NCI-H2107 (cell line): ENCODE measurements around the gene CNTNAP2.
"Not testable (repeated sequence)": the region's sequence is repeated elsewhere in the genome, so short reads cannot be mapped to it uniquely, and the experiment has no call there.

Source experiments
- DNase-seq: peaks from one replicate; lab custom pipeline; 2025; lab: John Stamatoyannopoulos, UW

Gene CNTNAP2

DNA sequence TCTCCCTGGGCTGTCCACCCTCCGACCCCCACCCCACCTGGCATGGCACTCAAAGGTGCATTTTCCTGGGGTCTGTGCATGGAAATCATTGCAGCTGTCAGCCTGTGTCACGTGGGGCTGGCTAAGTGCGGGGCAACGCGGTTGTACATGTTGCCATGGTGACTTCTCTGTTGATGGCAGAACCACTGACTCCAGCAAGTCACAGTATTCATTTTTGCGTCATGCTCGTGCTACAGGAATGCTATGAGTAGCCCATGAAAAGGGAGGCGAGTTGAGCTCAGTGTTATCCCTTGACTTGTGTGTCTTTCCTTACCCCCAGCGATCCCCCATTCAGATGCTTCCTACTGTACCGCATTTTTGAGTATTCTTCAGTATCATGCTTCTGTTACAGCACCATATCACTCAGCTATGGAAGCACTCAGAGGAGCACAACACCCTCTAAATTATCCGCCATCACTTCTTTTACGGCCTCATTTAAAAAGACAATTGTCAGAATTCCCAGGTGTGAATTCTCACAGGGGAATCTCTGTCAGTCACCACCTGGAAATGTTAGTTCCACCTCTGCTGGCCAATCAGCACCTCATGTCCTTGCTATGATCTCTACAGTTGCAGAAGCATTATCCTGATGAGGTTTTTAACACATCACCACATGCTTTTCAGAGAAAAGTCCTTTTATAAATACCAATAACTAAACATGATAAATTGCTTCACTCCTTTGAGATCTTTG, 2279.6 kb downstream of the CNTNAP2 start:
- DNase-seq, result no peak

DNA sequence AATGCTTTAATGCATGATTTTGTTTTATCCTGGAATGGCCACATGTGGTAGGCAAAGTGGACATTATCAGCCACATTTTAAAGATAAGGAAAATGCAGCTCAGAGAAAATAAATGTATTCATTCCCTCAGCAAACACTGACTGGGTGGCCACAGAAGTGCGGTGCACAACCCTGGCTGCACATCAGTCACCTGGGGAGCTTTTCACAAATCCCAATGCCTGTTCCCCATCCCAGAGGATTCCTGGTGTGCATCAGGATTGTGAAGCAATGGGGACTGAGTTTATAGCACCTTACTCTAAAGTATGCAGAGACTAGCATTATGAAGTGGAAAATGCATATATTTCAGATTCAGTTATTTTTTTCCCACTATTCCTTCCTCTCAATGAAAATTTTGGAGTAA, 2280.5 kb downstream of the CNTNAP2 start:
- no peak for DNase-seq

DNA sequence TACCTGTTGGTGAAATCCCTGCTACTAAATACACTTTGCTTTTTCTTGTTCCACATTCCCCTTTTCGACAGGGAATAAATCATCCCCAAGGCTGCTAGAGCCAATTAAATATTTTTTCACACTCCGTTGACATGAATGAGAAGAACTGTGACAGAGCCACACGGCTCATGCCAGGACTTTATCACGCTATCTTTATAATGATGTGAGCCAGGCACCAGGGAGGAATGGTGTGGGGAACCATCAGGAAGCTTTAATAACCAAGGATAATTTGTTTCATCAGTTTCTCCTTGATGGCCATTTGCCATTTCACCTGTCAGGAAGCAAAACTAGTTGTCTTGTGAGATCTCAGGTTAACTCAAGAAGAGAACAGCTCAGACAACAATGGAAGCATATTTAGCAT, 2280.9 kb downstream of the CNTNAP2 start:
- DNase-seq, result no peak

DNA sequence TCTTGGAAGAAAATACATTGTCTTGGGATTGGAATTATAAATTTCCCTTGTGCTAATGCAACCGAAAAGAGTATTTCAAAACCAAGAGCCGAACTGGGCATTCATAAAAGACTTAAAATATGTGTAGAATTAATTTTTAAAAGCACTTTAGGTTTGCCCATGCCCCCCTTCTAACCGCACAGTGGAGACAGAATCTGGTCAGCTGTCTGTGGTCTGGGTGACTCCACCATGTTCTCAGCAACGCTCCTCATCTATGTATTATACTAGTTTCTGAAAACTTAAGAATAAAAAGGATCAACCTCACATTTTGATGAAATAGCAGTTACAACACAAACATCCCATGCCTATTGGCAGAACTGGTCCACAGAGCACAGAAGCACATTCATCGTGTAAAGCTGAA, 2281.4 kb downstream of the CNTNAP2 start:
- DNase-seq, result no peak

DNA sequence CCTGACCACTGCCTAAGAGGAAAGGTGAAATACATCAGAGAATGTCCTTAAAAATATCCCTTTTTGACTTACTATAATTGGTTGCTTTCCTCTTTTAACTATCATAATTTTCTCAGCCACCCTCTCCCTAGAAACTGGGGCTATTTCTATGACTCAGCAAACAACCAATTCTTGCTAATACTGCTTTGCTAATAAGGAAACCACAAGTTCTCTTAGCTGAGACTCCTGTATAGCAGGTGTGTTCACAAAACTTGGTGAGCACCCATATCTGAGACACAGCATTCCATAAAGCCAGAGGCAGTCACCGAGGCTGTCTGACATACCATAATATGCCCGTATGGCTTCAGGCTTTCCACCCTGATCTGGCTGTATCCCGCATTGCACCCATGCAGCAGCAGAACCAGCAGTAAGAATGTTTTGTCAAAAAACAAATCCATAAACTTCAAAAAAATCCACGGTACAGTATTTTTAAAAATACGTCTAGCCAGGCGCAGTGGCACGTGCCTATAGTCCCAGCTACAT, 2282.3 kb downstream of the CNTNAP2 start:
- DNase-seq, result no peak

DNA sequence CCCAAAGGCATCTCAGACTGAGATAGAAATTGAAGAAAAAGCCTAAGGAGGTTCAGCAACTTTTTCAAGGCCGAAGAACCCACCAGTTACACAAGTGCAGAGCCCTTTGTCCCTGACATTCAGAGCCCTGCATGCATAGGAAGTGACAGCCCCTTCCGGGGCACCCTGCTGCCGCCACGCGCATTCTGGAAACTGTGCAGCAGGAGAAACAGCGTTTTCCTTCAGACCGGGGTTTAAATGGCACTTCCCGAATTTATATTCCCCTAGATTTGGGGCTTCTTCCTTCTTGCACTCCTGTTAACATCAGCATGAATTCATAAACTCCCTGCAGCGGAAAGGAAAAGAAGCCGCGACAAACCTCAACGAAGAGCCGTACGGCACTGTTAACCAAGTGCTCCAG, 2283.5 kb downstream of the CNTNAP2 start:
- no peak for DNase-seq

DNA sequence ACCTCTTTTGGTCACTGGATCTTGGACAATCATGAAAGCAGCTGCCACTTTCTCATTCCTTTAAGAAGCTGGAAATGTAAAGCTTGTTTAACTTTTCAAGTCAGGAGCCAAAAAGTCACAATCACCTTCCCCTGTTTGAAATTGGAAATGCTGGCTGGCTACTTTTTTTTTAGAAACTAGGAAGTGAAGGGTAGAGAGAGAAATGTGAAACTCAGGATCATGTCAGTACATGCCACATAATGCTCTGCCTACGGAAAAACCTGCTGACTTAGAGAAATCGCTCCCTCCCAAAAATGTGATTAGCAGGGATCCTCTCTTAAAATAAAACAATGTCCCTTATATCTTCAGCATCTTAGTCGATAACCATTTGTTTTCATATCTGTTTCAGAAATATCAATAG, 2285.6 kb downstream of the CNTNAP2 start:
- DNase-seq, result no peak

DNA sequence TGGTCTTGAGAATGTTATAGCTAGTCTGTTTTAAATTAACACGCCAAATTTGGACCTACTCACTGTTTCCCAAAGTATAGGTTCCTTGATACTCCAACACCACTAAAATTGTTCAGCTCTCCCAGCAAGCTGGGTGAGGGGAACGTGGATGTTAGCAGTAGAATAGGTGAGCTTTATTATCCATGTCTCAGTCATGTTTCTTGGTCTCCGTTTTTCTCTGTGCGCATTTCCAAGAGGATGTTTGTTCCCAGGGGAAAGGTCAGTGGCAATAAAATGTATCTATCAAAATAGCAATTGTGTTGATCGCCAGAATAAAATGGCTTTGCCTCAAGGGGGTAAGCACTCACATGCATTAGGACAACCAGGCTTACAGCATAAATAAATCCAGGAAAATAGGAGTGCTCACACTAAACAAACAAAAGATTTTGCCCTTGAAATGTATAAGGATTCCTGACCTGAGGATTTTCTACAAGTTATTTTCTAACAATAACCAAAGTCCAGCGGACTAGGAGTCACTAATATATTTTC, 2286.9 kb downstream of the CNTNAP2 start:
- no peak for DNase-seq

DNA sequence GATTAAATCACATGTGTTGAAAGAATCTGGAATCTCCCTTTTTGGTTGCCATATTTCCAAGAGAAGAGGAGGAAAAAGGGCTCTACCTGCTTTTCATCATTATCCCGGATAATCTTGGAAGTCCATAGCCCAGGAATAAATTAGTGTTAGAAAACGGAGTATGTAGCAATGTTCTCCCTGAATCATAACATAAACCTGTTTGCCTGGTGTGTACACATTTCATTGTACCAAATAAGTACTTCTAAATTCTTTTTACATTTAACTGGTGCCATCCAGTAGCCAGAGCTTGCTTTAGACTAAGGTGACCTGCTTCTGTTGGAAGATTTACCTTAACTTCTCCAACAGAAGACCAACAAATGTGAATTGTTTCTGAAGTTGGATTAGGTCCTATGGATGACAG, 2291.7 kb downstream of the CNTNAP2 start:
- DNase-seq, result no peak

DNA sequence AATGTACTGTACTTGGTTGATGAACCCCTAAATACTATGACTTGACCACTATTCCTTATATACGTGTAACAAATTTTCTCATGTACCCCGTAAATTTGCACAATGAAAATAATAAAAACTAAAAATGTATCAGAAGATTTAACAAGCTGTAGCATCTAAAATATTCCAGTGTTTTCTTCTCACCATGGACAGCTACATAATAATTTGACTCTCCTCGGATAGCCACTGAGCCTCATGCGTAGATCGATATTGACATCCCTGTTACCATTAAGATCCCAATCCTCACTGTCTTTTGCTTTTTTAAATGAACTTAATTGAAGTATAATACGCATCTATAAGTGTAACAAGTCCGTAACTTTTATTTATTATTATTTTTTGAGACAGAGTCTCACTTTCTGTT, 2294.3 kb downstream of the CNTNAP2 start:
- DNase-seq, result no peak

DNA sequence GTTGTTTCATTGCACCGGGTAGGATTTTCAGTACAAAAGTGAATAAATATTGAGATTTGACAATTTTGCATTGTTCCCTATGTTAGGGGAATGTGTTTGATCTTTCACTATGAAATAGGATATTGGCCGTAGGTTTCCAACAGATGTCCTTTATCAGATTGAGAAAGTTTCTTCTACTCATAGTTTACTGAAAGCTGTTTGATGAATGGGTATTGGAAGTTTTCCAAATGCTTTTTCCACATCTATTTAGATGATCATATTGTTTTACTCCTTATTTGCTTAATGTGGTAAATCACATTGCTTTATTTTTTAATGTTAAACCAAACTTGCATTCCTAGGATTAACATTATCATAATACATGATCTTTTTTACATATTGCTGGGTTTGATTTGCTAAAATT, 2296.1 kb downstream of the CNTNAP2 start:
- DNase-seq, result no peak

DNA sequence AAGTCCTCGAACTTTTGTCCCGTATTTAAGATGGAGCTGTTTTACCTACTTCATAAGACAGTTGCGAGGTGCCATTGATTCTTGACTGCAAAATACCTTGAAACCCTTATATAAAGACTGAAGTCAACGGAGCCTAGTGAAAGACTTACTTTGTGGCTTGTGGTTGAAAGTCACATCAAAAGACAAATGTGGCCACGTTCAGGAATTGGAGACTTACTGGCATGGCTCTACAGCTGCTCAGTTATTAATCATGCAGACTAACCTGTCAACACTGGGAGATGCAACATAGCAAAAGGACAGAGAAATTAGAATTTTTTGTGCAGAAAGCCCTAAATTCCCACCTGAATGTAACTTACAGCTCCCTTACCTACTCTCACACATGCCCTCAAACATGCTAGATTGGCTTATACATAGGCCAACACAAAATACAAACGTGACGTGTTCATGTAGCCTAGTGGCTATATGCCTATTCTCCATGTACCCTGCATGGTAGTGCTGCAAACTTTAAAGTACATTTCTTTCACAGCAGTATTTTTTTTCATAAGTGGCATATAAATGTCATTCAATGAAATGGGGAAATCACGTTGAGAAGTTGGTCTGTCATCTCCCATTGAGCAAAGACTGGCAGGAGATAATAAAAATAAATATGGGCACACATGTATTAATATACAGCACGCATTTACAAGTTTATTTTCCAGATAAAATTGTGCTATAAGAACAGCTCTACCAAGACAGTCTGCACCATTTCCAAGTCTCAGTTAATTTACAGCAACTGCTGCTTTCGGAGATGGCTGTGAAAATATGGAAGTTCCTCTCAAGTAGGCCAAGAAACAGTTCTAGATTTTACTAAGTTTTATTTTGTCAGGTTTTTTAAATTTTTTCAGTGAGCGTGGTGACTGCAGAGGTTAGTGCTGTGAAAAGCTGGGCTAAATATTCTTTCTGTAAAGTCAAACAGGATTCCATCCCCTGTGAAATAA, 2303.5 kb downstream of the CNTNAP2 start:
- DNase-seq, result no peak

DNA sequence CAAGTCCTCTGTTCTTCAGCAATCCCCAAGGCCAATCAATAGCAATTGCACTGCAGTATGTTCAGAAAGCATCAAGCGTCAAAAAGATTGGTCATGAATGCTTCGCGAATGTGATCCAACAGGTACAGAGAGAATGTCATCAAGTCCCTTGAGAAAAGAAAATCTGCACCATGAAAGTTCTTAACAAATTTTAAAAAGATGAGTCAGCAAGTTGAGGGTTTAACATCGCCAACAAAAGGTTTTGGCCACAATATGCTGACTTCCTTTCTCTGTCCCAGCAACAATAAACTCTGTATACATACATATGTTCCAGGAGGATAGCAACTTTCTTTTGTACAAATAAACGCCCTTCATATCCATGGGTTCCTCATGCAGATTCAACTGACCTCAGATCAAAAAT, 2305.4 kb downstream of the CNTNAP2 start:
- no peak for DNase-seq

DNA sequence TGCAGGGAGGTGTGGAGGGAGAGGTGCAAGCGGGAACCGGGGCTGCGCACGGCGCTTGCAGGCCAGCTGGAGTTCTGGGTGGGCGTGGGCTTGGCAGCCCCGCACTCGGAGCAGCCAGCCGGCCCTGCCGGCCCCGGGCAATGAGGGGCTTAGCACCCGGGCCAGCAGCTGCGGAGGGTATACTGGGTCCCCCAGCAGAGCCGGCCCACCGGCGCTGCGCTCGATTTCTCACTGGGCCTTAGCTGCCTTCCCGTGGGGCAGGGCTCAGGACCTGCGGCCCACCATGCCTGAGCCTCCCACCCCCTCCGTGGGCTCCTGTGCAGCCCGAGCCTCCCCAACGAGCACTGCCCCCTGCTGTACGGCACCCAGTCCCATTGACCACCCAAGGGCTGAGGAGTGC, 2309.8 kb downstream of the CNTNAP2 start:
- not testable (repeated sequence) for DNase-seq

DNA sequence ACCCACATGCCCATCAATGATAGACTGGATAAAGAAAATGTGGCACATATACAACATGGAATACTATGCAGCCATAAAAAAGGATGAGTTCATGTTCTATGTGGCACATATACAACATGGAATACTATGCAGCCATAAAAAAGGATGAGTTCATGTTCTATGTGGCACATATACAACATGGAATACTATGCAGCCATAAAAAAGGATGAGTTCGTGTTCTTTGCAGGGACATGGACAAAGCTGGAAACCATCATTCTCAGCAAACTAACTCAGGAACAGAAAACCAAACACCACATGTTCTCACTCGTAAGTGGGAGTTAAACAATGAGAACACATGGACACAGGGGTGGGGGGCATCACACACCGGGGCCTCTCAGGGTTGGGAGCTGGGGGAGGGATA, 2314.1 kb downstream of the CNTNAP2 start:
- not testable (repeated sequence) for DNase-seq

DNA sequence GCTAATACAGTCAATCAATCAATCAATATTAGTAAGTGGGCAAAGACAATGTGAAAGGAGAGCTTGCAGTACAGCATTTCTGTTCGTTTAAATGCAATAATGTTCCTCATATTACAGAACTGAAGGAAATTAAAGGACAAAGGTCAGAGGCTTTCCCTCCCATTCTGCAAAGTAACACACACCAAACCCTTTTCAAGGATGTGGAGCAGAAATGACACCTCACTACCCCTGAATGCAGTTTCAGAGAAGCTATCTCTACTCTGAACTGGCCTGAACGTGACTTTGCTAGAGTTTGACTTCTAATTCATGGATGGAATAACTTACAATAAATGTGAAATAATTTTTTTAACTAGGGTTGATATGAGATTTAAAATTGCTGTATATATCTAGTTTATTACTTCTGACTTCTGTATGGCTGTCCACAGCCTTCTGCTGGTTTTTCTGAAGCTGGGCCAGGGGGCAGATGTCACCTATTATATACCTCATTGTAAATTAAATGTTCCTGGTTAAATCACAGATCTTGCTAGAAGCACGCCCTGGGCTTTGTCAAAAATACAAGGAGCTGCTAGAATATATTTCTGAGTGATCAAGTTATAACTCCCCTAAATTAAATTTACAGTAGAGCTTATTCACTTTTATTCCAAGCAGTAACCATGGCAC, 2317.1 kb downstream of the CNTNAP2 start:
- no peak for DNase-seq

DNA sequence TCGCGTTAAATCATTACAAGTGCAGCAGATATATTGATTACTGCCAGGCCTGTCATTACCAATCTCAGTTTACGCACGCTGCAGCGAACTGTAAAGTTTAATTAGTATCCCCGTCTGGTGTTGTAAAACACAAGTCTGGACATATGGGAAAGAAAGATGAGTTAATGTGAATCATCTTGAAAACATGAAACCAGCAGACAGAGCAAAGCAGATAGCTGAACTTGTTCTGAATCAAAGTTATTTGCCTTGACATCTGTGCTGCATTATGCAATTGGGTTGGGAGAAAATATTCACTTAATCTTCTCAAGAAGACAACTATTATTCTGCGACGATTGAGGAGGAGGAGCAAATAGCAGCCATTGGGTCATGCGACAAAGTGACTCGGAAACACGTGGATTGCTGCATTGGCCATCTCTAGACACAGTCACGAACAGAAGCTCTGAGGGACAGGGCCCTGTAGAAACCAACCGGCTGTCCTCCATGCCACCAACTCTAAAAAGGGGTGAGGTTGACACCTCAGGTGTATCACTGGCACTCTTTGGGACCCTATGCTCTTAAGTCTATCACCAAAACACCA, 2317.7 kb downstream of the CNTNAP2 start:
- DNase-seq, result no peak

DNA sequence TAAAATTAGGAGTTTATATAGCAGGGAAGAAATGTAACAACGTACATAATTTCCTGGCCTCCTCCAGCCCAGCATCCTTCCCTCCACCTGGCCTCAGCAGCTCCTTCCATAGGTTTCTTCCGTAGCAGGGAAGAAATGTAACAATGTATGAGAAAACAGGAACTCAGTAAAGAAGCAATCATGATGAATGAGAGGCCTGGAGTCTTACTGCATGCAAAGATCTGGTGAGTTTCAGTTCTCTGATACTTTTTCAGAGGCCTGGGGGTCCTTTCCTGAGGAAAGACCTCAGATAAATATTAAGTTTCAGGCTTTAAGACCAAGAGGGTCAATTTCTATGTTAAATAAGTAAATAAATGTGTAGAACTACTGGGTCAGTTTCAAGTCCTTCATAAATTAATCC, 2318.3 kb downstream of the CNTNAP2 start:
- no peak for DNase-seq

DNA sequence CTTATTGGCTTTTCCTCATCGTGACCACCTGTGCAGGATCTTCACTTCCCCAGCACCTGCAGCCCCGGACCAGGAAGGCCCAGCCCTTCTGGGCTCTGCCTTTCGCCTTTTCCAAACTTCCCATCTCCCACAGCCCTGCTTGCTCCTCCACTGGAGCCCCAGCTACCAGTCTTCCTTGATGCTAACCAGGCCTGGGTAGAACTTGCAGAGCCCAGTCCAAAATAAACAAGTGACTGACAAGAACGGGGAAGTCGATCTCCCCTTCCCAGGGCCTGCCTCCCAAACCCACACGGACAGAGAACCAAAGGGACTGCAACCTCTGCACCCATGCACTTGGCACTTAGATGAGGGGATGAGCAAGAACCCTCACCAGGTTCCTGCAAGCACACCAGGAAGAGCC, 2319.1 kb downstream of the CNTNAP2 start:
- no peak for DNase-seq

DNA sequence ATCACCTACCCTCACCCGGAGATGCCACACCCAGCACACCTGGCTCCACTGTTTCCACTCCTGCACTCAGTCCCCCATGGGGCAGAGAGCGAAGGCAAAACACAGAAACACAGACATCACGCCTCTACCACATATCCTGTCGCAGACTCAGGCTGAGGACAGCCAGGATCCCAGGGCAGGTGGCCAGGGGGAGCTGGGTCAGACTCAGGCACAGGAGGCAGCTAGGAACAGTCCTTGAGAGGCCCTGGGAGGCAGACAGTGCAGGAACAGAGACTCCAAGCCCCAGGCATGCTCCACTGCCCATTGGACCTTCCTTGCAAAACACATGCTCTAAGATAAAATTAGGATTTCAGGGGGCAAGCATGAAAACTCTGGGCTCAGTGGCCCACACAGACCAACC, 2319.5 kb downstream of the CNTNAP2 start:
- DNase-seq, result no peak

DNA sequence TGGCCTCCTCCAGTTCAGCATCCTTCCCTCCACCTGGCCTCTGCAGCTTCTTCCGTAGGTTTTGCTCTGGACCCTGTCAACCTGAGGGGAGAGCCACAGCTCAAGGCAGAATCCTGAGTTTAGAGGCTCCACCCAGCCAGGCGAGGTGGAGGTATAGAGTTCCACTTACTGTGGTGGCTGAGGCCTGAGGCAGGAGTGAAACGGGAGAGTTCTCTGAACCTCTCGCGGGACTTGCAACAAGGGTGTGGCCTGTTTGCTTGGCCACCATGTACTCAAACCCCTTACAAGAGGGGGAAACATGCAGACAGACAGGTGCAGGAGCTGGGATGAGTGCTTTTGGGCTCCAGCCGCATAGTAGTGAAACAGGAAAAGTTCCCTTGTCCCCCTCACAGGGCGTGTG, 2320.0 kb downstream of the CNTNAP2 start:
- no peak for DNase-seq

DNA sequence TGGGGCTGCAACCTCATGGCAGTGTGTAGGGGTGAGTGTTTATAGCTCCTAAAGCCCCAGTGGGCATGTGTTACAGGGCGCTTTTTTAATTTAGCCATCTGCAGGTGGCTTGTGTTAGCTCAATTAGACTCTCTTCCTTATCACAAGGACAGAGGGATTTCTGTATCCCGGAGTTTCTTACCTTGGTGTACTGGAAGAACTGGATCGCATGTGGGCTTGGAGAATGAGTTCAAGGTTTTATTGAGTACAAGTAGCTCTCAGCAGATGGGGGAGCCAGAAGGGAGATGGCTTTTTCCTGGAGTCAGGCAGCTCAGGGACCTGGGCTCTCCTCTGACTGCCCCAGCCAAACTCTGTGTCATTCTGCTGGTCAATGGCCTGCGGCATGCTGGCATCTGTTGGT, 2320.4 kb downstream of the CNTNAP2 start:
- no peak for DNase-seq
